CD4-positive, alpha-beta T cell treated with Interleukin-12 subunit alpha and Interleukin-12 subunit beta, for 1 hour (primary cell): ENCODE measurements around the gene IP6K1.
"Not testable (repeated sequence)": the region's sequence is repeated elsewhere in the genome, so short reads cannot be mapped to it uniquely, and the experiment has no call there.

Source experiments
- DNase-seq: peaks from one replicate; pipeline ENCODE4 v3.0.0-alpha.2; 2020

IP6K1 gene

GRCh38 chr3:49786357-49787181, at the start of gene IP6K1:
IP6K1 (minus strand) TSS chr3:49786542; CDS start chr3:49748040, 38,502 bp downstream.
- peak; percentile 100 for DNase-seq

- DNase-seq: no peak
These were observed 45.0 kb upstream of the IP6K1 start for GRCh38 chr3:49831341-49831740.

- no peak for DNase-seq
These were observed 39.7 kb upstream of the IP6K1 start for GRCh38 chr3:49826016-49826415.

- DNase-seq: not testable (repeated sequence)
These were observed 36.8 kb upstream of the IP6K1 start for GRCh38 chr3:49823131-49823530.

DNA sequence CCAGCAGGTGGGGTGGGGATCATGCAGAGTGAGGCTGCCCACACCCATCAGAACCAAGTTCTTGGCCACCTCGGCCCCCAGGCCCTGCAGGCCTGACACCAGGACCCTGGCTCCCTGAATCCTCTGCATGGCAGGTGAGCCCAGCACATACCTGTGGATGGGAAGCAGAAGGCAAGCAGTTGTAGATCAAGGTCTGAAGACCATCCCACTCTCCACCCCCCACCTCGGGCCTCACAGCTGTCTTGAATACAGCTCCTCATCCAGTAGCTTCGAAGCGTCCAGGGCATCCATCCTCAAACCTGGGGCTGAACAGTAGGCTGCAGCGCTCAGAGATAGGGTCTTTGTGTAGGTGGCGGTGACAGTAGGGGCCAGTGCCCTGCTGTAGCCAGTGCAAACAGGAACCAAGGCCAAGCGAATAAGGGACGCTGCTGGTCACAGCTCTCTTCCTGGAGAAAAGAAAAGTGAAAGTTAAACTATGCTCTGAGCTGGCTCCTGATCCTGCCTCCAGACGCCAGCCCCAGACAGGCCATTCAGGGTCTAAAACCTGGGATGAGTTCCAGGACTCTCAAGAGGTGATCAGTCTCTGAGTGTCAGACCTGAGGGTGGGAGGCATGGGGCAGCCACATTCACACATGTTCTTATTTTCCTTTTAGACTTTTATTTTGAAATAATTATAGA, 27.3 kb upstream of the IP6K1 start, which contains the start of gene UBA7:
TSS of gene UBA7 (minus strand) at position 457 of the 678 bp plus-strand sequence. CDS start at position 291, 166 bp downstream.
- peak; percentile 55 for DNase-seq

- DNase-seq: no peak
These were observed 26.7 kb upstream of the IP6K1 start for GRCh38 chr3:49812916-49813496.

GRCh38 chr3:49807431-49808114, 21.2 kb upstream of the IP6K1 start:
- no peak for DNase-seq

DNA sequence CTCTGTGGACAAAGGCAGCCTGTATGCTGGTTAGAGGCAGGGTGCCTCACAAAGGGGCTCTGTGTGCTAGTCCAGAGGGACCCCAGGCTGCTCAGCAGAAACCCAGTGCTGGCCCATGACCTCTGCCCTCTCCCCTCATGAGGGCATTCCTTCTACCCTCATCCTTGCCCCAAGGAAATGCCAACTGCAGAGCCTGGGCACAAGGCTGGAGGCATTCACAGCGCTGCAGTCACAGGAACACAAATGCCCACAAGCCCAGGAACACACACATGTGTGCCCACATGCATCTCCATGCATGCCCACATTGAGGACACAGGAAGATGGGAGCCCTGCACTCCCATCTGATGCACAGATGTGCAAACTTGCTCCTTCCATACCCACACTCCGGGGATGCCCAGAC, 20.5 kb upstream of the IP6K1 start:
- no peak for DNase-seq

DNA sequence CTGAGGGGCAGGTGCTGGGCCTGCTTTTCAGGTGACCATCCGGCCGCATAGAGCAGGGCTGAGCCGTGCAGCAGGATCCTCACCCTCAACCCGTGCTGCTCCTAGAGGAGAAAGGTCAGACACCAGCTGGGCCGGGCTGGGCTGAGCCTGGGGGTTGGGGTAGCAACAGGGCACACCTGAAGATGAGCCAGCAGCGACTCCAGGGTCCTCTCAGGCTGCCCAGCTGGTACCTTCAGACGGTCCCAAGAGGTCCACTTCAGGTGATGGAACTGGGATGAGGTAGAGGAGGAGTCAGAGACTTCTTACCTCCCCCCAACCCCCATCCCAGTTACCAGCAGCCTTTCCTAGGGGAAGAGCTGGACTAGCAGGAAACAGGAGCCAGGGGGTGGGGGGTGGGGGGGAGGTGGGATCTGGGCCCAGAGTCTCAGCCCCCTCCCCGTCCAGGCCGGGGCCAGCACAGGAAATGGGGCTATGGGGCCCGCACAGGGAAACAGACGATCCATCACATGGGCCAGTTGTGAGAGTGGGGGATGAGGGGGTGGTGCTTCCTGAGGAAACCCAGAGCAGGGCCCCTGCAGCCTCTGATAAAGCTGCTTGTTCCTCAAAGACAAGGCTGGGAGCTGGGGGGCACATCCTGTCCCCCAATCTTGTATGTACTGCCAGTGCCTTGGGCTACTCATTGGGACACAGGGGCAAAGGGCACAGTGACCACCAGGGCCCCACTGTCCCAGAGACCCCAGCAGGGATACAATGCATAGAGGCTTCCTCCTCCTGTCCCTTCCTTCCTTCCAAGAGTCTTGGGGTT, 19.8 kb upstream of the IP6K1 start:
- DNase-seq: no peak

- no peak for DNase-seq
These were observed 19.0 kb upstream of the IP6K1 start for GRCh38 chr3:49805367-49805782.

- no peak for DNase-seq
These were observed 18.0 kb upstream of the IP6K1 start for GRCh38 chr3:49804141-49805041.

- DNase-seq: peak; percentile 41
These were observed 17.3 kb upstream of the IP6K1 start for GRCh38 chr3:49803465-49804140.

DNA sequence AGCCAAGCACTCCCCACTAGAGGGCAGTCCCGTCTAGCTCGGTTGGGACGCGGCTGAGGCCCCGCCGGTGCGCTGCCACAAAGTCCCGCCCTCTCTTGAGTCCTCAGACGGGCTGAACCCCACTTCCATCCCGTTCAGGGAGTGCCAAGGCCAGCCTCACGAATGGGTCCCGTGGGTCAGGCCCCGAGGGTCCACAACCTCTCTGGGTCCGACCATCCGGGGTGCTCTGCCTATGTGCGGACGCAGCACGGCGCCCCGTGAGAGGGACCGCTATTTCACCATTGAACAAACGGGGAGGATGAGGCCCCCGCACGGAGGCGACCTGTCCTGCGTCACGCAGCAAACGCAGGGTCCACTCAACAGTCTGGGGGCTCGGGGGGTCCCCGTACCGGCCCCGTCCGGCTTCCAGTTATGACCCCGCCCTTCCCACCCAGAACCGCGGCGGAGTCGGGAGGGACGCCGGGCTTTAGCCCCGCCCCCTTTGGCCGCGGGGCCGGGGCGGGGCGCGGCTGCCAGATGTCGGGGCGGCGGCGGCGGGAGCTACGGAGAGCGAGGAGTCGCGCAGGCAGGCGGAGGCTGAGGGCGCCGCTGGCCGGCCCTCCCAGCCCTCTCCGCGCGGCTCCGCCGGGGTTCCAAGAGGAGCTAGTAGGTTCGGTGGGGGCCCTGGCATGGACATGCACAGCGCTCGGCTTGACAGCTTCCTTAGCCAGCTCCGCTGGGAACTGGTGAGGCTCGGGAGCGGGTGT, 16.6 kb upstream of the IP6K1 start, which contains the start of gene INKA1:
TSS of gene INKA1 (plus strand) at position 543 of the 746 bp plus-strand sequence. CDS start at position 675, 132 bp downstream.
- peak; percentile 90 for DNase-seq

GRCh38 chr3:49801160-49801559, 14.8 kb upstream of the IP6K1 start:
- no peak for DNase-seq

GRCh38 chr3:49799761-49800160, 13.4 kb upstream of the IP6K1 start, which contains the start of gene CDHR4:
CDHR4 (minus strand) TSS chr3:49799873; CDS start chr3:49799812, 61 bp downstream.
- DNase-seq: no peak

- DNase-seq: no peak
These were observed 12.8 kb upstream of the IP6K1 start for GRCh38 chr3:49799105-49799504.

DNA sequence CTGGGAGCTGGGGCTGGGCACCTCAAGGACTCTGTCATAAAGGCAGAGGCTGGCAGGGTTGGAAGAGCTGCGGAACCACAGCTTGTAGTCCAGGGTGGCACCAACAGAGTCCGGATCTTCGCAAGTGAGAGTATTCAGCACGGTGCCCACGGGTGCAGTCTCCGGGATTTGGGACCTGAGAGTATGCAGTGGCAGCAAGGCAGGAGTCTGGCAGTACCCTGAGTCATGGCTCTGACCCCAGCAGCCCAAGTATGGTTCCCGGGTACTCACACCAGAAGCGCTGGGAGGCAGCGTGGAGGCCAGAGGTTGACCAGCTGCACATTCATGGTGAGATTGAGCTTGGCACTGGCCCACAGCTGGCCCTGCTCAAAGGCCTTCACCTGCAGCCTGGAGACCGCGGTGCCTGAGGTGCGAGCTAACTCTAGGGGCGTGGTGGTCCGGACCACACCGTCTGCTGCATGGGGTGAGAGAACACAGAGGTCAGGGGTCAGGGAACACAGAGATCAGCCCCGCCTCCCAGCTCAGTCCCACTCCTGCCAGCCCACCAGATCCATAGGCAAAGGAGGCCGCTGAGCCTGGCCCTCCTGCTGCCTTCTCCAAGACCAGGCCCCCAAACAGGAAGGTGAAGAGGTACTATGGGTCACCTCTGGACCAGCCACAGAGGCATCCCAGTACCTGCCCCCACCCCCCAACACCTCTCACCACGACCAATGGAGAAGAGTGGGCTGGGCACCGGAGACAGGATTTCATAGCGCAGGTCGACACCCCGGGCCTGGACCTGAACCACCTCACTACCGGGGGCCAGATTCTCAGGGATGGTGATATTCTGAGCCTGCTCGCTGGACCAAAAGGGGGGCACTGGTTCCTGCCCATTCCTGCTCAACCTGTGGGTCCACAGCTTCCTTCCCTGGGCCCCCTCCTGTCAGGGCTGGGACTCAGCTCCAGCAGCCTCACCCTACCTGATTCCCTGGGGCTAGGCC, 8.9 kb upstream of the IP6K1 start:
- no peak for DNase-seq

DNA sequence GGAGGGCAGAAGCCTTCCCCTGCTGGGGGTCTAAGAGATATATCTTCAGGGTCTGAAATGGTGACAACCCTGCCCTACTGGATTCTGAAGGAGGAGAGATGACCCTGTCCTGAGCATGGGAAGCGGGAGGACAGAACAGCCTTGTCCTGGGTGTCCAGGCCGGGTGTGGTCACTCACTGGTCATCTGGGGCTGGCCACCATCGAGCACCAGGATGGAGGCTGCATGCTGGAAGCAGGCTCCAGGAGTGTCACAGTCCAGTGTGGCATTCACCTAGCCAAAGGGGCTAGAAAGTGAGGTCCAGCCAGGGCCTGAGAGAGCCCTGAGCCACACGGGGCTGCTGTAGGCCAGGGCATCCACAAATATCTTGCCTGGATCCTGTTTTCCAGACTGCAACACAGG, 8.1 kb upstream of the IP6K1 start:
- no peak for DNase-seq
